GM12878 (cell line): Measurements from ENCODE around the gene MPIG6B. TPM values are rescaled to one million over a fixed set of nuclear protein-coding genes. Genes with fewer than 3 reads are reported as not detected.
A peak's percentile ranks its signal among the peaks of the same experiment; 100 is the strongest.

Experiments used
- ASH2L ChIP-seq: fragments of 300-600, 200-600 bp; sonication (generic); IDR thresholded peaks from 2 replicates; pipeline ENCODE4 v1.6.1; 2017; ENCODE audit warnings: low read depth, mild to moderate bottlenecking, borderline replicate concordance
- ATF2 ChIP-seq: IDR thresholded peaks from 2 replicates; pipeline ENCODE4 v1.6.1; 2012; ENCODE audit warnings: low read length, inconsistent platforms
- ATF7 ChIP-seq: fragments of 450-650 bp; IDR thresholded peaks from 2 replicates; pipeline ENCODE4 v1.6.1; 2016; ENCODE audit warnings: low read depth, mild to moderate bottlenecking
- EGR1 ChIP-seq, 2 experiments: IDR thresholded peaks; 1 replicate in 1 of 2; 2 replicates in 1 of 2; pipeline ENCODE4 v1.6.1; 2011 to 2012; ENCODE audit warnings: low read depth in 2 of 2, low read length in 2 of 2, borderline replicate concordance in 1 of 2, mild to moderate bottlenecking in 1 of 2, moderate library complexity in 1 of 2
- KDM1A ChIP-seq: fragments of 200-600 bp; sonication (generic); IDR thresholded peaks from 2 replicates; pipeline ENCODE4 v1.6.1; 2016; ENCODE audit warnings: borderline replicate concordance
- MAX ChIP-seq: IDR thresholded peaks from 2 replicates; pipeline ENCODE4 v1.6.1; 2012; ENCODE audit warnings: low read depth, low read length, improper control_type of control experiment
- NR2C2 ChIP-seq: IDR thresholded peaks from 2 replicates; pipeline ENCODE4 v1.6.1; 2011; ENCODE audit warnings: borderline replicate concordance, low read depth; ENCODE audit not compliant: control insufficient read depth, insufficient read length
- NR2F1 ChIP-seq: fragments of 450-650 bp; conservative IDR thresholded peaks from 2 replicates; pipeline ENCODE4 v1.6.1; 2017; ENCODE audit warnings: mild to moderate bottlenecking
- NRF1 ChIP-seq: conservative IDR thresholded peaks from 2 replicates; pipeline ENCODE4 v1.6.1; 2011; ENCODE audit warnings: mild to moderate bottlenecking, low read depth, low read length, improper control_type of control experiment
- POLR2AphosphoS5 ChIP-seq: IDR thresholded peaks from 2 replicates; pipeline ENCODE4 v1.6.1; 2011; ENCODE audit warnings: mild to moderate bottlenecking, low read length, inconsistent platforms
- STAT3 ChIP-seq: IDR thresholded peaks from 2 replicates; pipeline ENCODE4 v1.6.1; 2011; ENCODE audit warnings: low read depth, low read length, improper control_type of control experiment
- SUPT20H ChIP-seq: IDR thresholded peaks from 2 replicates; pipeline ENCODE4 v1.6.1; 2011; ENCODE audit warnings: low read depth, mild to moderate bottlenecking, low read length, moderate library complexity, borderline replicate concordance; ENCODE audit not compliant: control insufficient read depth
- ZNF207 ChIP-seq: fragments of 450-650 bp; IDR thresholded peaks from 2 replicates; pipeline ENCODE4 v1.6.1; 2014; ENCODE audit warnings: antibody characterized with exemption, mild to moderate bottlenecking, borderline replicate concordance
- ZNF687 ChIP-seq: fragments of 450-650 bp; IDR thresholded peaks from 2 replicates; pipeline ENCODE4 v1.6.1; 2017; ENCODE audit warnings: mild to moderate bottlenecking, moderate library complexity
- polyA plus RNA-seq, 11 experiments: library from polyadenylated mRNA; depleted of rRNA in 4 of 11; unstranded in 6 of 11; stranded (reverse) in 5 of 11; fragments of >200 nt; fragmentation: Nextera tagmentation in 4 of 11; fragmentation: Illumina TruSeq in 1 of 11; extraction: Ambion mirVana in 4 of 11; extraction: Trizol in 1 of 11; gene quantifications; 1 replicate in 1 of 11; 2 replicates in 10 of 11; pipeline versions ENCODE4 v1.2.1 to v1.2.3, GENCODE V29; 2011 to 2016; ENCODE audit warnings: inconsistent platforms in 2 of 11, missing spikeins in 2 of 11, low read depth in 1 of 11
- total RNA-seq, 4 experiments: library from RNA; depleted of rRNA in 3 of 4; stranded (reverse); fragments of >200 nt in 3 of 4; fragmentation: Illumina TruSeq in 1 of 4; extraction: Trizol in 1 of 4; gene quantifications; 2 replicates each; pipeline versions ENCODE4 v1.2.1 to v1.2.3, GENCODE V29; 2013 to 2021
- TF ChIP-seq, protein P1 (sequence below): IDR thresholded peaks from 2 replicates; pipeline ENCODE4 v1.6.1; 2012; ENCODE audit warnings: improper control_type of control experiment, low read depth, low read length; ENCODE audit not compliant: insufficient replicate concordance

Gene MPIG6B
- total and polyA plus RNA-seq, 10 of the 15 experiments (the other 5 are each of a cell fraction or from before 2014, with no cell fraction given): not detected

- TF ChIP-seq NR2F1 (no peak), NRF1 (no peak), MAX (no peak), ZNF687 (no peak), EGR1 (IDR thresholded peaks at IDR 0.05; ENCODE audit: borderline replicate concordance in 1 of 2, low read depth in 2 of 2, low read length in 2 of 2) (0 out of 3 replicates have a peak, but pooled peaks of 1 of the 2 experiments have one; percentile 51), ZNF207 (no peak), KDM1A (no peak), NR2C2 (no peak), ATF2 (no peak), STAT3 (no peak), POLR2AphosphoS5 (peak; percentile 60), ASH2L (no peak), ATF7 (peak; percentile 94), SUPT20H (no peak)
- TF ChIP-seq, protein P1, sequence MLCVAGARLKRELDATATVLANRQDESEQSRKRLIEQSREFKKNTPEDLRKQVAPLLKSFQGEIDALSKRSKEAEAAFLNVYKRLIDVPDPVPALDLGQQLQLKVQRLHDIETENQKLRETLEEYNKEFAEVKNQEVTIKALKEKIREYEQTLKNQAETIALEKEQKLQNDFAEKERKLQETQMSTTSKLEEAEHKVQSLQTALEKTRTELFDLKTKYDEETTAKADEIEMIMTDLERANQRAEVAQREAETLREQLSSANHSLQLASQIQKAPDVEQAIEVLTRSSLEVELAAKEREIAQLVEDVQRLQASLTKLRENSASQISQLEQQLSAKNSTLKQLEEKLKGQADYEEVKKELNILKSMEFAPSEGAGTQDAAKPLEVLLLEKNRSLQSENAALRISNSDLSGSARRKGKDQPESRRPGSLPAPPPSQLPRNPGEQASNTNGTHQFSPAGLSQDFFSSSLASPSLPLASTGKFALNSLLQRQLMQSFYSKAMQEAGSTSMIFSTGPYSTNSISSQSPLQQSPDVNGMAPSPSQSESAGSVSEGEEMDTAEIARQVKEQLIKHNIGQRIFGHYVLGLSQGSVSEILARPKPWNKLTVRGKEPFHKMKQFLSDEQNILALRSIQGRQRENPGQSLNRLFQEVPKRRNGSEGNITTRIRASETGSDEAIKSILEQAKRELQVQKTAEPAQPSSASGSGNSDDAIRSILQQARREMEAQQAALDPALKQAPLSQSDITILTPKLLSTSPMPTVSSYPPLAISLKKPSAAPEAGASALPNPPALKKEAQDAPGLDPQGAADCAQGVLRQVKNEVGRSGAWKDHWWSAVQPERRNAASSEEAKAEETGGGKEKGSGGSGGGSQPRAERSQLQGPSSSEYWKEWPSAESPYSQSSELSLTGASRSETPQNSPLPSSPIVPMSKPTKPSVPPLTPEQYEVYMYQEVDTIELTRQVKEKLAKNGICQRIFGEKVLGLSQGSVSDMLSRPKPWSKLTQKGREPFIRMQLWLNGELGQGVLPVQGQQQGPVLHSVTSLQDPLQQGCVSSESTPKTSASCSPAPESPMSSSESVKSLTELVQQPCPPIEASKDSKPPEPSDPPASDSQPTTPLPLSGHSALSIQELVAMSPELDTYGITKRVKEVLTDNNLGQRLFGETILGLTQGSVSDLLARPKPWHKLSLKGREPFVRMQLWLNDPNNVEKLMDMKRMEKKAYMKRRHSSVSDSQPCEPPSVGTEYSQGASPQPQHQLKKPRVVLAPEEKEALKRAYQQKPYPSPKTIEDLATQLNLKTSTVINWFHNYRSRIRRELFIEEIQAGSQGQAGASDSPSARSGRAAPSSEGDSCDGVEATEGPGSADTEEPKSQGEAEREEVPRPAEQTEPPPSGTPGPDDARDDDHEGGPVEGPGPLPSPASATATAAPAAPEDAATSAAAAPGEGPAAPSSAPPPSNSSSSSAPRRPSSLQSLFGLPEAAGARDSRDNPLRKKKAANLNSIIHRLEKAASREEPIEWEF: no peak
Observed at GRCh38 chr6:31737991-31738979, 15.1 kb downstream of the MPIG6B start (continued).
